ENCODE results near the gene NUP42.
"Not testable (repeated sequence)": the region's sequence is repeated elsewhere in the genome, so short reads cannot be mapped to it uniquely, and the experiment has no call there.

Gene NUP42

GRCh38 chr7:23168111-23168885 lies 13.6 kb upstream of the NUP42 start:
- H3K27ac ChIP-seq (ENCODE audit: insufficient read depth, low read length, poor library complexity, severe bottlenecking) = no peak overlapping the region
- H3K4me3 ChIP-seq (ENCODE audit: insufficient read depth, low read depth, low read length, poor library complexity, severe bottlenecking) = no peak overlapping the region
- no peak for DNase-seq
- H3K9me3 ChIP-seq (ENCODE audit: control insufficient read depth, low read length) = no peaks in the 10 kb centered on the region
- H3K27me3 ChIP-seq (replicated peaks; ENCODE audit: control insufficient read depth, insufficient read depth, low read length, poor library complexity, severe bottlenecking) = no peaks in the 10 kb centered on the region
- no peaks in the 10 kb centered on the region for H3K4me1 ChIP-seq (ENCODE audit: control insufficient read depth, insufficient read depth, low read length, poor library complexity, severe bottlenecking)
- H3K36me3 ChIP-seq (ENCODE audit: control insufficient read depth, insufficient read depth, low read length) = peaks cover 3% of the 10 kb centered on the region

- Histone ChIP-seq H3K9me3 (ENCODE audit: control insufficient read depth, low read length) (no peaks in the 10 kb centered on the region), H3K27ac (ENCODE audit: insufficient read depth, low read length, poor library complexity, severe bottlenecking) (no peak overlapping the region), H3K36me3 (ENCODE audit: control insufficient read depth, insufficient read depth, low read length) (peaks cover 7% of the 10 kb centered on the region), H3K4me1 (ENCODE audit: control insufficient read depth, insufficient read depth, low read length, poor library complexity, severe bottlenecking) (no peaks in the 10 kb centered on the region), H3K4me3 (ENCODE audit: insufficient read depth, low read depth, low read length, poor library complexity, severe bottlenecking) (no peak overlapping the region), H3K27me3 (replicated peaks; ENCODE audit: control insufficient read depth, insufficient read depth, low read length, poor library complexity, severe bottlenecking) (no peaks in the 10 kb centered on the region)
- no peak for DNase-seq
Measured at GRCh38 chr7:23175938-23176337, 5.9 kb upstream of the NUP42 start.

GRCh38 chr7:23183279-23184012 lies 1.6 kb downstream of the NUP42 start:
- Histone ChIP-seq H3K27ac (ENCODE audit: insufficient read depth, low read length, poor library complexity, severe bottlenecking) (no peak overlapping the region), H3K4me3 (ENCODE audit: insufficient read depth, low read depth, low read length, poor library complexity, severe bottlenecking) (peak overlapping the region; percentile 80), H3K9me3 (ENCODE audit: control insufficient read depth, low read length) (no peaks in the 10 kb centered on the region), H3K27me3 (replicated peaks; ENCODE audit: control insufficient read depth, insufficient read depth, low read length, poor library complexity, severe bottlenecking) (no peaks in the 10 kb centered on the region), H3K36me3 (ENCODE audit: control insufficient read depth, insufficient read depth, low read length) (peaks cover 16% of the 10 kb centered on the region), H3K4me1 (ENCODE audit: control insufficient read depth, insufficient read depth, low read length, poor library complexity, severe bottlenecking) (peaks cover 8% of the 10 kb centered on the region)
- no peak for DNase-seq

GRCh38 chr7:23184291-23184690 lies 2.4 kb downstream of the NUP42 start:
- peaks cover 8% of the 10 kb centered on the region for H3K4me1 ChIP-seq (ENCODE audit: control insufficient read depth, insufficient read depth, low read length, poor library complexity, severe bottlenecking)
- no peak overlapping the region for H3K27ac ChIP-seq (ENCODE audit: insufficient read depth, low read length, poor library complexity, severe bottlenecking)
- H3K27me3 ChIP-seq (replicated peaks; ENCODE audit: control insufficient read depth, insufficient read depth, low read length, poor library complexity, severe bottlenecking) = no peaks in the 10 kb centered on the region
- no peak overlapping the region for H3K4me3 ChIP-seq (ENCODE audit: insufficient read depth, low read depth, low read length, poor library complexity, severe bottlenecking)
- DNase-seq = no peak
- no peaks in the 10 kb centered on the region for H3K9me3 ChIP-seq (ENCODE audit: control insufficient read depth, low read length)
- H3K36me3 ChIP-seq (ENCODE audit: control insufficient read depth, insufficient read depth, low read length) = peaks cover 24% of the 10 kb centered on the region

GRCh38 chr7:23184709-23185359 lies 3.0 kb downstream of the NUP42 start:
- no peaks in the 10 kb centered on the region for H3K9me3 ChIP-seq (ENCODE audit: control insufficient read depth, low read length)
- peaks cover 25% of the 10 kb centered on the region for H3K36me3 ChIP-seq (ENCODE audit: control insufficient read depth, insufficient read depth, low read length)
- H3K27me3 ChIP-seq (replicated peaks; ENCODE audit: control insufficient read depth, insufficient read depth, low read length, poor library complexity, severe bottlenecking) = no peaks in the 10 kb centered on the region
- H3K27ac ChIP-seq (ENCODE audit: insufficient read depth, low read length, poor library complexity, severe bottlenecking) = no peak overlapping the region
- H3K4me1 ChIP-seq (ENCODE audit: control insufficient read depth, insufficient read depth, low read length, poor library complexity, severe bottlenecking) = peaks cover 8% of the 10 kb centered on the region
- H3K4me3 ChIP-seq (ENCODE audit: insufficient read depth, low read depth, low read length, poor library complexity, severe bottlenecking) = no peak overlapping the region
- no peak for DNase-seq

- H3K4me3 ChIP-seq (ENCODE audit: insufficient read depth, low read depth, low read length, poor library complexity, severe bottlenecking) = no peak overlapping the region
- no peaks in the 10 kb centered on the region for H3K27me3 ChIP-seq (replicated peaks; ENCODE audit: control insufficient read depth, insufficient read depth, low read length, poor library complexity, severe bottlenecking)
- H3K27ac ChIP-seq (ENCODE audit: insufficient read depth, low read length, poor library complexity, severe bottlenecking) = no peak overlapping the region
- H3K9me3 ChIP-seq (ENCODE audit: control insufficient read depth, low read length) = no peaks in the 10 kb centered on the region
- H3K36me3 ChIP-seq (ENCODE audit: control insufficient read depth, insufficient read depth, low read length) = peaks cover 34% of the 10 kb centered on the region
- peaks cover 8% of the 10 kb centered on the region for H3K4me1 ChIP-seq (ENCODE audit: control insufficient read depth, insufficient read depth, low read length, poor library complexity, severe bottlenecking)
- DNase-seq = no peak
Measured at GRCh38 chr7:23185980-23186379, 4.1 kb downstream of the NUP42 start.

GRCh38 chr7:23191022-23191421 lies 9.2 kb downstream of the NUP42 start:
- Histone ChIP-seq H3K4me1 (ENCODE audit: control insufficient read depth, insufficient read depth, low read length, poor library complexity, severe bottlenecking) (no peaks in the 10 kb centered on the region), H3K4me3 (ENCODE audit: insufficient read depth, low read depth, low read length, poor library complexity, severe bottlenecking) (no peak overlapping the region), H3K27me3 (replicated peaks; ENCODE audit: control insufficient read depth, insufficient read depth, low read length, poor library complexity, severe bottlenecking) (no peaks in the 10 kb centered on the region), H3K27ac (ENCODE audit: insufficient read depth, low read length, poor library complexity, severe bottlenecking) (no peak overlapping the region), H3K9me3 (ENCODE audit: control insufficient read depth, low read length) (no peaks in the 10 kb centered on the region), H3K36me3 (ENCODE audit: control insufficient read depth, insufficient read depth, low read length) (peaks cover 49% of the 10 kb centered on the region)
- DNase-seq = no peak

GRCh38 chr7:23193650-23194227 lies 11.9 kb downstream of the NUP42 start:
- not testable (repeated sequence) for H3K4me3 ChIP-seq (ENCODE audit: insufficient read depth, low read depth, low read length, poor library complexity, severe bottlenecking); H3K27me3 ChIP-seq (replicated peaks; ENCODE audit: control insufficient read depth, insufficient read depth, low read length, poor library complexity, severe bottlenecking); H3K27ac ChIP-seq (ENCODE audit: insufficient read depth, low read length, poor library complexity, severe bottlenecking); H3K4me1 ChIP-seq (ENCODE audit: control insufficient read depth, insufficient read depth, low read length, poor library complexity, severe bottlenecking); DNase-seq; H3K9me3 ChIP-seq (ENCODE audit: control insufficient read depth, low read length)
- H3K36me3 ChIP-seq (ENCODE audit: control insufficient read depth, insufficient read depth, low read length) = peaks cover 31% of the 10 kb centered on the region

- Histone ChIP-seq H3K9me3 (ENCODE audit: control insufficient read depth, low read length) (no peaks in the 10 kb centered on the region), H3K27ac (ENCODE audit: insufficient read depth, low read length, poor library complexity, severe bottlenecking) (no peak overlapping the region), H3K27me3 (replicated peaks; ENCODE audit: control insufficient read depth, insufficient read depth, low read length, poor library complexity, severe bottlenecking) (no peaks in the 10 kb centered on the region), H3K4me3 (ENCODE audit: insufficient read depth, low read depth, low read length, poor library complexity, severe bottlenecking) (no peak overlapping the region), H3K36me3 (ENCODE audit: control insufficient read depth, insufficient read depth, low read length) (peaks cover 28% of the 10 kb centered on the region), H3K4me1 (ENCODE audit: control insufficient read depth, insufficient read depth, low read length, poor library complexity, severe bottlenecking) (no peaks in the 10 kb centered on the region)
- no peak for DNase-seq
Measured at GRCh38 chr7:23196306-23196705, 14.5 kb downstream of the NUP42 start.
